Measurements from ENCODE around the gene UBR2.

- TF ChIP-seq CTCF (conservative IDR thresholded peaks at IDR 0.05; ENCODE audit: low read depth, low read length) (peak; percentile 87), RFX5 (IDR thresholded peaks at IDR 0.05; ENCODE audit: low read depth, low read length) (no peak), MXI1 (IDR thresholded peaks at IDR 0.05; ENCODE audit: borderline replicate concordance, low read depth, low read length) (no peak), POLR2A (IDR thresholded peaks at IDR 0.05; ENCODE audit: low read depth, low read length) (0 out of 2 replicates have a peak, but pooled peaks have one; percentile 29), MAFK (IDR thresholded peaks at IDR 0.05; ENCODE audit: low read depth, low read length) (no peak), RAD21 (IDR thresholded peaks at IDR 0.05; ENCODE audit: low read length) (peak; percentile 88), MAZ (IDR thresholded peaks at IDR 0.05; ENCODE audit: borderline replicate concordance, low read depth, low read length) (no peak), NFE2L2 (IDR thresholded peaks at IDR 0.05; ENCODE audit: low read depth, low read length) (no peak), FOS (IDR thresholded peaks at IDR 0.05; ENCODE audit: low read depth, low read length) (no peak), CHD1 (IDR thresholded peaks at IDR 0.05; ENCODE audit: low read depth, low read length) (no peak), CEBPB (IDR thresholded peaks at IDR 0.05; ENCODE audit: low read depth, low read length) (no peak), RCOR1 (IDR thresholded peaks at IDR 0.05; ENCODE audit: insufficient replicate concordance, low read length) (no peak)
Observed at GRCh38 chr6:42661540-42662153, 97.8 kb downstream of the UBR2 start.
